Omental fat pad (tissue), 4 donors: ENCODE data around the gene ST8SIA4. TPM values are rescaled to one million over a fixed set of nuclear protein-coding genes. Genes with fewer than 3 reads are reported as not detected.

ENCODE experiments used
- ATAC-seq: fragments of 150-250 bp; one replicate; pipeline ENCODE4 v1.9.1; 2016; ENCODE audit warnings: mild to moderate bottlenecking, moderate library complexity; ENCODE audit not compliant: low FRiP score
- DNase-seq: peaks from one replicate; pipeline ENCODE4 v3.0.0-alpha.2; 2019; ENCODE audit warnings: low spot score
- CTCF ChIP-seq, 3 donors: fragments of 450-650 bp; IDR thresholded peaks; one replicate each; pipeline ENCODE4 v1.5.1; 2016 to 2017; ENCODE audit warnings: antibody characterized with exemption in 3 of 3, mild to moderate bottlenecking in 3 of 3, moderate library complexity in 2 of 3
- total RNA-seq, 4 donors: library from RNA; depleted of rRNA; stranded (reverse); fragments of >200 nt; gene quantifications; one replicate each; pipeline ENCODE4 v1.1.0, GENCODE V29; 2016

The ST8SIA4 gene
- total RNA-seq, 4 donors from 2014 or later, result 4.2 to 23.5 (median 9.4) TPM

- no peak for DNase-seq
- ATAC-seq, result no peak
- TF ChIP-seq CTCF (IDR thresholded peaks at IDR 0.05), result no peak
Observed at GRCh38 chr5:100867039-100867562, 36.0 kb downstream of the ST8SIA4 start.

- DNase-seq (no peak), ATAC-seq (no peak)
- TF ChIP-seq CTCF (IDR thresholded peaks at IDR 0.05), result no peak
Observed at GRCh38 chr5:100864931-100865330, 38.2 kb downstream of the ST8SIA4 start.

- DNase-seq (no peak), ATAC-seq (no peak)
- TF ChIP-seq CTCF (IDR thresholded peaks at IDR 0.05), result no peak
Observed at GRCh38 chr5:100863739-100864138, 39.3 kb downstream of the ST8SIA4 start.

- ATAC-seq, result no peak
- TF ChIP-seq CTCF (IDR thresholded peaks at IDR 0.05), result no peak
Observed at GRCh38 chr5:100861148-100861547, 41.9 kb downstream of the ST8SIA4 start.

GRCh38 chr5:100860407-100860806, 42.7 kb downstream of the ST8SIA4 start:
- no peak for DNase-seq
- no peak for ATAC-seq
- TF ChIP-seq CTCF (IDR thresholded peaks at IDR 0.05), result no peak

More at GRCh38 chr5:100861148-100861547, 41.9 kb downstream of the ST8SIA4 start:
- DNase-seq, result no peak

GRCh38 chr5:100858987-100859545, 44.0 kb downstream of the ST8SIA4 start:
- DNase-seq (no peak), ATAC-seq (no peak)
- TF ChIP-seq CTCF (IDR thresholded peaks at IDR 0.05), result no peak

- ATAC-seq, result no peak
- DNase-seq, result no peak
- TF ChIP-seq CTCF (IDR thresholded peaks at IDR 0.05), result no peak
Observed at GRCh38 chr5:100856462-100856861, 46.6 kb downstream of the ST8SIA4 start.
